Choroid plexus epithelial cell (primary cell): ENCODE data around the gene DECR2.

ENCODE experiments used
- DNase-seq: peaks from one replicate; pipeline ENCODE4 v3.0.0-alpha.2; 2010; ENCODE audit warnings: low read depth
- H3K4me3 ChIP-seq: 2 replicates; pipeline ENCODE4 v1.5.1; 2011; ENCODE audit warnings: low read depth, mild to moderate bottlenecking, control low read depth, low read length, moderate library complexity
- CTCF ChIP-seq: conservative IDR thresholded peaks from 2 replicates; pipeline ENCODE4 v1.5.1; 2011; ENCODE audit warnings: low read depth, mild to moderate bottlenecking, control low read depth, inconsistent platforms, low read length, moderate library complexity

DECR2 gene

DNA sequence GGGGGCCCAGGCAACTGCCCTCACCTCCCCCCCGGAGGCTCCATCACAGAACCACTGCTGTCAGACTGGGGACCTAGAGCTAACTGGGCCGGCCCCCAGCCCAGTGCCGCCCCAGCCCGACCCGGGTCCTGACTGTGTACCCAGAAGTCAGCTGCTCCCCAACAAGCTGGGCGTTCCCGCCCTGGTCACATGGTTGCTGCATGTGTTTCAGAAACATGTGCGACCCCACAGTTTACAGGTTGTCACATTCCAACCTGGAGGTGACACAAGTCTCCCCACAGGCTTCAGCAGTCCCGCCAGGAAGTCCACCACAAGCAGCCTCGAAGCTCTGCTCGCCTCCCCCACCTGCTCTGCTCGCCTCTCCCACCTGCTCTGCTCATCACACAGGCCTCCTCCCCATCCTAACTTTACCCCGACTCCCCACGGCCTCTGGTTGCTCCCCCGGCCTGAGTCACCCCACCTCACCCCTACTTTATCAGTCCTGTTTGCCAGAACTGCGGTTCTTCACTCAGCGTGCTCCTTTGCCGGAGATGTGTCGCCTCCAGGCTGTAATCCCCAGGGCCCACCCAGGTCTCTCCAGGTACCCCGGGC lies 32.3 kb upstream of the DECR2 start:
- DNase-seq, result no peak
- TF ChIP-seq CTCF, result no peak
- H3K4me3 ChIP-seq, result peak overlapping the region; percentile 48

DNA sequence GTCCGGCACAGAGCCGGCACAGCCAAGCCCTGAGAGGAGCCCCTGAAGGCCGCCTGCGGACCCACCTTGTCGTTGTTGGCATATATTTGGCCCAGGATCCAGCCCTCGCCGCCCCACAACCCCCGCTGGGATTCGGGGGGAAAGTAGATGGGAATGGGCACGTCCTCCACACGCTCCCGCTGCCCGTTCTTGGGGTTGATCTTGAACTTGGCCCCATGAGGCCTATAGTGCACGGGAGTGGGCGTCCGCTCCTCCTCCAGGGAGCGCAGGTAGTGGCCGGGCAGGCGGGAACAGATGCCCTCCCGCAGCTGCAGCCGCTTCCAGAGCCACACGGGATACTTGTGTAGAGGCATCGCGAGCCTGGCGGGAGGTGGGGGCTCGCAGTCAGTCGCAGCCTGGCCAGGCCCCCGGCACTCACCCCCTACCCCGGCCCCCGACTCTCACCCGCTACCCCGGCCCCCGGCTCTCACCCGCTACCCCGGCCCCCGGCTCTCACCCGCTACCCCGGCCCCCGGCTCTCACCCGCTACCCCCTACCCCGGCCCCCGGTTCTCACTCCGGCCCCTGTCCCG lies 31.7 kb upstream of the DECR2 start:
- DNase-seq, result no peak
- peak overlapping the region; percentile 48 for H3K4me3 ChIP-seq
- TF ChIP-seq CTCF, result no peak

GRCh38 chr16:370443-370842 lies 31.2 kb upstream of the DECR2 start, which contains the start of gene MRPL28:
Gene MRPL28 (minus strand): TSS chr16:370538. CDS start chr16:370218, 320 bp downstream.
- TF ChIP-seq CTCF, result no peak
- peak; percentile 98 for DNase-seq
- peak within 1 kb of the TSS; percentile 48 for H3K4me3 ChIP-seq

- no peak overlapping the region for H3K4me3 ChIP-seq
- DNase-seq, result no peak
- TF ChIP-seq CTCF, result no peak
These were observed 30.6 kb upstream of the DECR2 start for GRCh38 chr16:370979-371514.

GRCh38 chr16:371515-372301 lies 30.0 kb upstream of the DECR2 start:
- TF ChIP-seq CTCF, result no peak
- DNase-seq, result no peak
- no peak overlapping the region for H3K4me3 ChIP-seq

DNA sequence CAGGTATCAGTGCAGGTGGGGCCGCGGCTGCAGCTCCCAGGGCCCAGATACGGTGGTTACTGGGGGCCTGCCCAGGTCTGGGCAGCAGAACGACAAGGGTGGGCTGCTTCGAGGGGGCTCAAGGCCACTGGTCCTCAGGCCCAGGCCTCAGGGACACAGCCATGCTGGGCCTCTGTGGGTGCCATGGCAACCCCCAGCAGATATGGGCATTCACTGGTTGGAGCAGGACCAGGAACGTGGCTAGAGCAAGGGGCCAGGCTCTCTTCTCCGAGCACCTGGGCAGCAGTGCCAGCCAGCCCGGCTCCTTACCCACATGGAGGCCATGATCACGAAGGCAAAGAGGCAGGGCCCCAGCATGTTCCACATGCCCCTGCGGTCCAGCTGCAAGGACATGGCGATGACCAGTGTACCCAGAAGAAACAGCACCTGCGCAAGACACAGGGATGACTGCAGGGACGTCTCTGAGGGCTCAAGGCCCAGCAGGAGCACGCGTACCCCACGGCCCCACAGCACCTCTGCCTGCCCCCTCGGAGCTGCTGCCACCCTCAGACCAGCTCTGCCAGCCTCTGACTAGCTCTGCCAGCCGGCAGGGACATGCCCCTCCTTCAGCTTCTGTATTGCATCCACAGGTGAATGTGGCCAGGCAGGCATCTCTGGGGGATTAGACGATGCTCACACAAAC lies 29.2 kb upstream of the DECR2 start:
- DNase-seq, result no peak
- no peak overlapping the region for H3K4me3 ChIP-seq
- no peak for TF ChIP-seq CTCF
